Ascending aorta (tissue), 2 donors: ENCODE measurements around the gene SRXN1. TPM values are rescaled to one million over a fixed set of nuclear protein-coding genes. Genes with fewer than 3 reads are reported as not detected.

Source experiments
- DNase-seq, 2 donors: peaks; one replicate each; pipeline ENCODE4 v3.0.0-alpha.2; 2019; ENCODE audit warnings: low spot score in 2 of 2
- H3K27ac ChIP-seq, 2 donors: fragments of 200-600 bp; sonication (generic); one replicate each; pipeline ENCODE4 v1.5.1; 2016 to 2017; ENCODE audit warnings: mild to moderate bottlenecking in 1 of 2
- H3K27me3 ChIP-seq: fragments of 200-600 bp; sonication (generic); one replicate; pipeline ENCODE4 v1.5.1; 2017
- H3K36me3 ChIP-seq, 2 donors: fragments of 200-600 bp; sonication (generic); one replicate each; pipeline ENCODE4 v1.5.1; 2016
- H3K4me1 ChIP-seq, 2 donors: fragments of 200-600 bp; sonication (generic); one replicate each; pipeline ENCODE4 v1.5.1; 2016 to 2017; ENCODE audit warnings: mild to moderate bottlenecking in 1 of 2
- H3K4me3 ChIP-seq, 2 donors: fragments of 200-600 bp; sonication (generic); one replicate each; pipeline ENCODE4 v1.5.1; 2016 to 2017; ENCODE audit warnings: mild to moderate bottlenecking in 1 of 2
- H3K9me3 ChIP-seq, 2 donors: fragments of 200-600 bp; sonication (generic); one replicate each; pipeline ENCODE4 v1.5.1; 2016
- intact Hi-C: fragments of 100-400 bp; cut with DNase I; formaldehyde crosslinking; loops from one replicate; pipeline ENCODE4 v1.15.1; 2023
- total RNA-seq: library from RNA; depleted of rRNA; stranded (reverse); fragments of >200 nt; gene quantifications from one replicate; pipeline ENCODE4 v1.1.0, GENCODE V29; 2016
- TF ChIP-seq, protein P1 (sequence below), 3 experiments: fragments of 200-600 bp in 2 of 3; fragments of 450-650 bp in 1 of 3; sonication (generic) in 2 of 3; IDR thresholded peaks; one replicate each; pipeline ENCODE4 v1.5.1; 2016 to 2019; ENCODE audit warnings: antibody characterized with exemption in 3 of 3, mild to moderate bottlenecking in 1 of 3, moderate library complexity in 1 of 3

The SRXN1 gene
- total RNA-seq, 1 donor from 2014 or later = 28.8 TPM

DNA sequence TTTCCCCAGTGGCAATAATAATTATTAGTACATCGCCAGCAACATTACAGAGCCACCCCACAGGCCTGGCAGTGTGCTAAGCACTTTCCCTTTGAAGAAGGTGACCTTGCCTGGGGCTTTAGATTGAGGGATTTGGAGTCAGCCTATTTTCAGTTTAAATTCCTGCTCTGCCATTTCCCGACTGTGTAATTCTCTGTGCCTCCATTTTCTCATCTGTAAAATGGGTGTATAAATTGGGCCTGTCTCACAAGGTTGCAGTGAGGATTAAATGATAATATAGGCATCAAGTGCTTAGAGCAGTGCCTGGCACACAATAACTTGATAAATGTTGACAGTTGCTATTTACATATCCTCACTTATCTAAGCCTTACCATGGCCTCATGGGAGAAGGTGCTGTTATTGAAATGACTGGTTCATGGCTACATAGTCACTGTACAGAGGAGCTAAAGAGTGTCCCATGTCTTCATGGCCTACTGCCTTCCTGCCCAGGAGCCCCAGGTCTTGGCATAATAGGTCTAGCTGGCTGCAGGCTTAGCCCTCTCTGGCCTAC is 27.7 kb upstream of the SRXN1 start:
- no peak for DNase-seq
- H3K27ac ChIP-seq = no peak overlapping the region
- peaks cover 0 to 4% of the 10 kb centered on the region in 2 donors for H3K4me1 ChIP-seq
- no peak overlapping the region for H3K4me3 ChIP-seq
- no peaks in the 10 kb centered on the region for H3K36me3 ChIP-seq
- TF ChIP-seq, protein P1, sequence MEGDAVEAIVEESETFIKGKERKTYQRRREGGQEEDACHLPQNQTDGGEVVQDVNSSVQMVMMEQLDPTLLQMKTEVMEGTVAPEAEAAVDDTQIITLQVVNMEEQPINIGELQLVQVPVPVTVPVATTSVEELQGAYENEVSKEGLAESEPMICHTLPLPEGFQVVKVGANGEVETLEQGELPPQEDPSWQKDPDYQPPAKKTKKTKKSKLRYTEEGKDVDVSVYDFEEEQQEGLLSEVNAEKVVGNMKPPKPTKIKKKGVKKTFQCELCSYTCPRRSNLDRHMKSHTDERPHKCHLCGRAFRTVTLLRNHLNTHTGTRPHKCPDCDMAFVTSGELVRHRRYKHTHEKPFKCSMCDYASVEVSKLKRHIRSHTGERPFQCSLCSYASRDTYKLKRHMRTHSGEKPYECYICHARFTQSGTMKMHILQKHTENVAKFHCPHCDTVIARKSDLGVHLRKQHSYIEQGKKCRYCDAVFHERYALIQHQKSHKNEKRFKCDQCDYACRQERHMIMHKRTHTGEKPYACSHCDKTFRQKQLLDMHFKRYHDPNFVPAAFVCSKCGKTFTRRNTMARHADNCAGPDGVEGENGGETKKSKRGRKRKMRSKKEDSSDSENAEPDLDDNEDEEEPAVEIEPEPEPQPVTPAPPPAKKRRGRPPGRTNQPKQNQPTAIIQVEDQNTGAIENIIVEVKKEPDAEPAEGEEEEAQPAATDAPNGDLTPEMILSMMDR (IDR thresholded peaks at IDR 0.05) = no peak
- intact Hi-C loops = no loop called here
- peaks cover 3% of the 10 kb centered on the region for H3K27me3 ChIP-seq
- H3K9me3 ChIP-seq = no peaks in the 10 kb centered on the region

DNA sequence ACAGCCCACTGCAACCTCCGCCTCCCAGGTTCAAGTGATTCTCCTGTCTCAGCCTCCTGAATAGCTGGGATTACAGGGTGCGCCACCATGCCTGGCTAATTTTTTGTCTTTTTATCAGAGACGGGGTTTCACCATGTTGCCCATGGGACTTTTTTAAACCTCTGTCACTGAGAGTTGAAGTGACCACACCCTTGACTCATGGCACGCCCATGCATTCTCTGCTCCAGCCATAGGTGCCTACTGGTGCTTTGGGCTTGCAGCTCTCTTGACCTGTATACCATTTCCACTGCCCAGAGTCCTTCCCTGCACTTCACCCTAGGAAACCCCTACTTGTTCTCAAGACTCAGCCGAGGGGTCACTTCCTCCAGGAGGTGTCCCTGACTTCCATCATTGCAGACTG is 25.0 kb upstream of the SRXN1 start:
- no peak overlapping the region for H3K4me3 ChIP-seq
- H3K27me3 ChIP-seq = peaks cover 6% of the 10 kb centered on the region
- no peak for DNase-seq
- intact Hi-C loops = no loop called here
- no peaks in the 10 kb centered on the region for H3K9me3 ChIP-seq
- peaks cover 0 to 5% of the 10 kb centered on the region in 2 donors for H3K4me1 ChIP-seq
- H3K27ac ChIP-seq = no peak overlapping the region
- H3K36me3 ChIP-seq = no peaks in the 10 kb centered on the region
- TF ChIP-seq, protein P1 (IDR thresholded peaks at IDR 0.05) = no peak

DNA sequence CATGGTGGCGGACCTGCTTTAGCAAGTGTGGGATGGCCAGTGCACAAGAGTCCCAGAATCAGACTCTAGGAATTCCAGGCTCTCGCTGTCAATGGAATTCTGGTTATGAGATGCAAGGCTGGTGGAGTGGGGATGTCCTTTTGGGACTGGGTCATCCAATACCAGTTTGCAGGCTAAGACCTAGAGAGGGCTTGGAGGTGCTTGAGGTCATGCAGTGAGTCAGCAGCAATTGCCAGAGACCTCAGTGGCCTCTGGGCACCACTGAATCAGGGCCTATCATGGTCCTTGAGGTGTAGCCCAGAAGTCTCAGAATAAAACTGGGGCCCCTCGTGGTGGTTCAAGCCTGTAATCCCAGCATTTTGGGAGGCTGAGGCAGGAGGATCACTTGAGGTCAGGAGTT is 24.0 kb upstream of the SRXN1 start:
- intact Hi-C loops = no loop called here
- H3K27ac ChIP-seq = no peak overlapping the region
- H3K9me3 ChIP-seq = no peaks in the 10 kb centered on the region
- H3K27me3 ChIP-seq = peaks cover 6% of the 10 kb centered on the region
- H3K36me3 ChIP-seq = no peaks in the 10 kb centered on the region
- peaks cover 0 to 5% of the 10 kb centered on the region in 2 donors for H3K4me1 ChIP-seq
- no peak overlapping the region for H3K4me3 ChIP-seq
- DNase-seq = no peak
- TF ChIP-seq, protein P1 (IDR thresholded peaks at IDR 0.05) = no peak

DNA sequence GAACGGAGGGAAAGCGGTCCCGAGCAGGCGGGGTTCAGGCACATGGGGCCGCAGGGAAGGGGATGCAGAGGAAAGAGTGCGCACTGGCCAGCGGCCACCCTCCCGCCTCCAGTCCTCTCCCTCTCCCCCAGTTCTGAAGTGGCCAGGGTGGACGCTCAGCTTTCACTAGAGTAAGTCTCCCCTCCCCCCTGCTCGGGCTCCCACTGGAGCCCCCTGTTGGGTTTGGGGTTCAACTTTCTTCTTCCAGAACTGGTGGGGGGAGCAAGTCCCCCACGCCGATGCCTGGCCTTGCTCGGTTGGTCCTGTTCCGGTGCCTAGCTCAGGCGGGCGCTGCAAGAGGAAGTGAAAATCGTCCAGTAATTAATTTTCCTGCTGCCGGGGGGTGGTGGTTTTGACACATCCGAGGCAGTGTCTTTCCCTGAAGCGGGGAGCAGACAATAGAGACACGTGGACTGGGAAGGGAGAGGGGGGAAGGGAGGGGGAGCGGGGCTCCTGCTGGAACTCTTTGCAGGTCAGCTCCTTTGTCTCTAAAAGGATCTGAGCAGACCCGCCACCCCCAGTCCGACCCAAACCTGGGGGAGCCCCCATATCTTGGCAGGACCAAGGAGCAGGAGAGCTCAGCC is 23.4 kb upstream of the SRXN1 start:
- TF ChIP-seq, protein P1 (IDR thresholded peaks at IDR 0.05) = no peak
- H3K4me1 ChIP-seq = peaks cover 0 to 5% of the 10 kb centered on the region in 2 donors
- no peak for DNase-seq
- H3K9me3 ChIP-seq = no peaks in the 10 kb centered on the region
- intact Hi-C loops = no loop called here
- H3K27me3 ChIP-seq = peaks cover 6% of the 10 kb centered on the region
- no peak overlapping the region for H3K27ac ChIP-seq
- H3K4me3 ChIP-seq = no peak overlapping the region
- no peaks in the 10 kb centered on the region for H3K36me3 ChIP-seq

DNA sequence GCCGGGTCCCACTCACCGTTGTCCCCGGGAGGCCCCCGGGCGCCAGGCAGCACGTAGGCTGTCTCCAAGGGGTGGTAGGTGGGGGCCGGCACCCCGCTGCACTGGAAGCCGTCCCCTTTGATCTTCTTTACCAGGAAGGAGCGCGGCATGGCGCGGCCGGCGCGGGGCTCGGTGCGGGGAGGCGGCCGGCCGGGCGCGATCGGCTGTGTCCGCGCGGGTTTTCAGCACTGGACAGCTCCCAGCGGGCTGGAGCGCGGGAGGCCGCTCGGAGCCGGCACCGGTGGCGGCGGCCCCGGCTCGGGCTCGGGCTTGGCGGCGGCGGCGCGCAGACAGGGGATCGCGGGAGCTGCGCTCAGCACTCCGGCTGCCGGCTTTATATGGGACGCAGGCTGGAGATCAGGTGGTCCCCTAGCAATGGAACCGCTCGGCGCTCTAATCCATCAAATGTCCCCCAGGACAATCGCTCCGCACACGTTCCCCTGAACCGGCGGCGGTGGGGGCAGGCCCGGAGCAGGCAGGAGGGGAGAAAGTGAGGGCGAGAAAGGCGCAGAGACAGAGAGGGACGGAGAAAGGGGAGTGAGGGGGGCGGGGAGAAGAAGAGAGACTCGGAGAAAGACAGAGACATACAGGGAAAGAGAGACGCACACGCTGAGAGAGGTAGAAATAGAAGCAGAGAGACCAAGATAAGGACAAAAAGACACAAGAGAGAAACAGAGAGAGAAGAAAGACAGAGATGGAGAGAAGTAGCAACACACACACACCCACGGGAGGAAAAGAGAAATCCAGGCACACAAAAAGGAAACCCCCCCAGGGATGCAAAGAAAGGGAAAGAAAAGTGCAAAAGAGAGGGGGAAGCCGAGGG is 22.7 kb upstream of the SRXN1 start, which contains the start of gene SCRT2:
Gene SCRT2, minus strand, starts transcription at position 350 of the 862 bp plus-strand sequence. Its CDS starts 201 bp downstream, at position 149.
- Histone ChIP-seq H3K4me3 (peak within 1 kb of the TSS; percentile 19 to 21), H3K36me3 (no peaks in the 10 kb centered on the region), H3K4me1 (peaks cover 0 to 5% of the 10 kb centered on the region in 2 donors), H3K27me3 (peaks cover 6% of the 10 kb centered on the region), H3K27ac (no peak within 1 kb of the TSS), H3K9me3 (no peaks in the 10 kb centered on the region)
- peak in 1 of 2 donors; percentile 83 for DNase-seq
- TF ChIP-seq, protein P1 (IDR thresholded peaks at IDR 0.05) = no peak
- intact Hi-C loops = loop anchor here (2.0 kb wide), 1 partner anchor 23 kb away; the partner anchor contains the start of gene SRXN1
